ENCODE data around the gene UBE2E2. TPM values are rescaled to one million over a fixed set of nuclear protein-coding genes. Genes with fewer than 3 reads are reported as not detected.

UBE2E2 gene
- polyA plus RNA-seq, 1 donor from 2014 or later = 19.8 TPM

GRCh38 chr3:23501201-23501802, 298.2 kb downstream of the UBE2E2 start (continued):
- TF ChIP-seq TAF1 (IDR thresholded peaks at IDR 0.05; ENCODE audit: low read depth) (no peak), EZH2 (IDR thresholded peaks at IDR 0.05; ENCODE audit: borderline replicate concordance, insufficient read depth, low read length, poor library complexity, severe bottlenecking) (no peak), POLR2AphosphoS5 (IDR thresholded peaks at IDR 0.05) (no peak)

- no peak for TF ChIP-seq EZH2 (IDR thresholded peaks at IDR 0.05; ENCODE audit: borderline replicate concordance, insufficient read depth, low read length, poor library complexity, severe bottlenecking)
- no peak for TF ChIP-seq POLR2AphosphoS5 (IDR thresholded peaks at IDR 0.05)
- no peak for TF ChIP-seq MXI1 (conservative IDR thresholded peaks at IDR 0.05; ENCODE audit: poor library complexity, severe bottlenecking)
- no peak for TF ChIP-seq REST (IDR thresholded peaks at IDR 0.05; ENCODE audit: borderline replicate concordance)
- TF ChIP-seq, protein P1, sequence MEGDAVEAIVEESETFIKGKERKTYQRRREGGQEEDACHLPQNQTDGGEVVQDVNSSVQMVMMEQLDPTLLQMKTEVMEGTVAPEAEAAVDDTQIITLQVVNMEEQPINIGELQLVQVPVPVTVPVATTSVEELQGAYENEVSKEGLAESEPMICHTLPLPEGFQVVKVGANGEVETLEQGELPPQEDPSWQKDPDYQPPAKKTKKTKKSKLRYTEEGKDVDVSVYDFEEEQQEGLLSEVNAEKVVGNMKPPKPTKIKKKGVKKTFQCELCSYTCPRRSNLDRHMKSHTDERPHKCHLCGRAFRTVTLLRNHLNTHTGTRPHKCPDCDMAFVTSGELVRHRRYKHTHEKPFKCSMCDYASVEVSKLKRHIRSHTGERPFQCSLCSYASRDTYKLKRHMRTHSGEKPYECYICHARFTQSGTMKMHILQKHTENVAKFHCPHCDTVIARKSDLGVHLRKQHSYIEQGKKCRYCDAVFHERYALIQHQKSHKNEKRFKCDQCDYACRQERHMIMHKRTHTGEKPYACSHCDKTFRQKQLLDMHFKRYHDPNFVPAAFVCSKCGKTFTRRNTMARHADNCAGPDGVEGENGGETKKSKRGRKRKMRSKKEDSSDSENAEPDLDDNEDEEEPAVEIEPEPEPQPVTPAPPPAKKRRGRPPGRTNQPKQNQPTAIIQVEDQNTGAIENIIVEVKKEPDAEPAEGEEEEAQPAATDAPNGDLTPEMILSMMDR (IDR thresholded peaks at IDR 0.05; ENCODE audit: poor library complexity, severe bottlenecking) = no peak
- no peak for TF ChIP-seq SMC3 (conservative IDR thresholded peaks at IDR 0.05; ENCODE audit: poor library complexity)
- no peak for TF ChIP-seq TAF1 (IDR thresholded peaks at IDR 0.05; ENCODE audit: low read depth)
- no peak for TF ChIP-seq RAD21 (conservative IDR thresholded peaks at IDR 0.05)
- no peak for TF ChIP-seq EP300 (conservative IDR thresholded peaks at IDR 0.05; ENCODE audit: poor library complexity, severe bottlenecking)
Observed at GRCh38 chr3:23508464-23508863, 305.3 kb downstream of the UBE2E2 start.

DNA sequence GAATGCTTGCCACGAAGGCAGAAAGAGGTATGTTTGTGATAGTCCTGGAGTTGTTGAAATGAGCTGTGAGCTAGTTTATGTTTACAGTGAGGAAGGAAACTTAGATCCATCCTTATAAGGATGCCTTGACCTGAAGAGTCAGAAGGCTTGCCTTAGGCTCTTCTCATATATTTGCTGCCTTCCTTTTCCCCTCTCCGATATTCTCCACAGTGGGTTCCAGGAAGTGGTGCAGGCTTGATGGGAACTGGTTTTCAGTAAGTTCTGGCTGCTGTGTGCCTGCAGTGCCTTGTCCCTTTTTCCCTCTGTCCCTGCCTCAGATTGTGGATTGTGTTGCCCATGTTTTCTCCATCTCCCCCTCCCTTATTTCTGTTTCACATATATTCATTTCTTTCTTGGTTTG, 315.3 kb downstream of the UBE2E2 start:
- H3K9ac ChIP-seq (ENCODE audit: low read length) = no peak overlapping the region
- H3K4me3 ChIP-seq (ENCODE audit: low read length) = no peak overlapping the region
- no peaks in the 10 kb centered on the region for H3K27me3 ChIP-seq (ENCODE audit: insufficient read depth, low read depth, low read length)
- H3F3A ChIP-seq (ENCODE audit: insufficient read depth, low read length, poor library complexity, severe bottlenecking) = no peaks in the 10 kb centered on the region
- no peaks in the 10 kb centered on the region for H4K20me1 ChIP-seq (ENCODE audit: insufficient read depth)
- no peaks in the 10 kb centered on the region for H3K79me2 ChIP-seq (replicated peaks; ENCODE audit: insufficient read depth, low read length)
- H3K27ac ChIP-seq (ENCODE audit: low read length) = no peak overlapping the region
- no peak for TF ChIP-seq RAD21 (conservative IDR thresholded peaks at IDR 0.05)
- TF ChIP-seq MXI1 (conservative IDR thresholded peaks at IDR 0.05; ENCODE audit: poor library complexity, severe bottlenecking) = no peak
- TF ChIP-seq POLR2AphosphoS5 (IDR thresholded peaks at IDR 0.05) = no peak
- no peak for TF ChIP-seq TAF1 (IDR thresholded peaks at IDR 0.05; ENCODE audit: low read depth)
- TF ChIP-seq, protein P1 (IDR thresholded peaks at IDR 0.05; ENCODE audit: poor library complexity, severe bottlenecking) = no peak
- TF ChIP-seq SMC3 (conservative IDR thresholded peaks at IDR 0.05; ENCODE audit: poor library complexity) = no peak
- TF ChIP-seq EP300 (conservative IDR thresholded peaks at IDR 0.05; ENCODE audit: poor library complexity, severe bottlenecking) = no peak
- TF ChIP-seq EZH2 (IDR thresholded peaks at IDR 0.05; ENCODE audit: borderline replicate concordance, insufficient read depth, low read length, poor library complexity, severe bottlenecking) = no peak
- no peak for TF ChIP-seq REST (IDR thresholded peaks at IDR 0.05; ENCODE audit: borderline replicate concordance)
- H2AFZ ChIP-seq (ENCODE audit: low read depth, low read length) = no peak overlapping the region
- no peaks in the 10 kb centered on the region for H3K9me3 ChIP-seq (ENCODE audit: low read length)
- no peak overlapping the region for H3K4me2 ChIP-seq (ENCODE audit: low read length)
- no peaks in the 10 kb centered on the region for H3K9me2 ChIP-seq (ENCODE audit: insufficient read depth, low read length)
- no peaks in the 10 kb centered on the region for H3K36me3 ChIP-seq (ENCODE audit: insufficient read depth, low read length)

More at GRCh38 chr3:23508464-23508863, 305.3 kb downstream of the UBE2E2 start:
- Histone ChIP-seq H3F3A (ENCODE audit: insufficient read depth, low read length, poor library complexity, severe bottlenecking) (no peaks in the 10 kb centered on the region), H3K9me3 (ENCODE audit: low read length) (no peaks in the 10 kb centered on the region), H3K27ac (ENCODE audit: low read length) (no peak overlapping the region), H3K9ac (ENCODE audit: low read length) (no peak overlapping the region), H3K4me2 (ENCODE audit: low read length) (no peak overlapping the region), H3K4me3 (ENCODE audit: low read length) (no peak overlapping the region), H3K79me2 (replicated peaks; ENCODE audit: insufficient read depth, low read length) (no peaks in the 10 kb centered on the region), H3K36me3 (ENCODE audit: insufficient read depth, low read length) (no peaks in the 10 kb centered on the region), H3K27me3 (ENCODE audit: insufficient read depth, low read depth, low read length) (no peaks in the 10 kb centered on the region), H2AFZ (ENCODE audit: low read depth, low read length) (no peak overlapping the region), H3K9me2 (ENCODE audit: insufficient read depth, low read length) (no peaks in the 10 kb centered on the region), H4K20me1 (ENCODE audit: insufficient read depth) (no peaks in the 10 kb centered on the region)
